Esophagus squamous epithelium (tissue), 4 donors: Measurements from ENCODE around the gene THBS1.

Source experiments
- CTCF ChIP-seq, 6 experiments: fragments of 450-650 bp in 4 of 6; fragments of 200-600 bp in 2 of 6; sonication (generic) in 2 of 6; IDR thresholded peaks; one replicate each; pipeline ENCODE4 v1.5.1; 2016 to 2019; ENCODE audit warnings: antibody characterized with exemption in 6 of 6, mild to moderate bottlenecking in 4 of 6, moderate library complexity in 4 of 6
- POLR2A ChIP-seq, 4 donors: fragments of 450-650 bp; IDR thresholded peaks; one replicate each; pipeline ENCODE4 v1.6.1; 2017; ENCODE audit warnings: antibody characterized with exemption in 4 of 4, mild to moderate bottlenecking in 4 of 4, moderate library complexity in 3 of 4

DNA sequence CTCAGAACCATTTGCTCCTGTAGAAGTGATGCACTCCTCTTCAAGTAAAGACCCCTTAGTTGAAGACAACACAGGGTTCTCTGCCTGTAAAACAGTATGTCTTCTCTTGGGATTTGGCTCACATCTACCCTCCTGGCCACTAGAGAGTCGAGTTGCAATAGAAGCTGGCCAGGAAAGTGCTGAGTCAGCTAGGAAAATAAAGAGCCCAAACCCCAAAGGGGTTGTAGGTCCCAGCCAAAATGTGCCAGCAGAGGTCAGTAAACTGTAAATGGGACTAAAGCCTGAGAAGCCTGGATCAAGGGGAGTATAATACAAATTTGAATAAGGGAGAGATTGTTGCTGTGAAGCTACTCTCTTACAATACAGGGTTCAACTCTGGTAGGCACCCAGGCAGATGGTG lies 37.2 kb upstream of the THBS1 start:
- TF ChIP-seq CTCF (IDR thresholded peaks at IDR 0.05), result no peak
- TF ChIP-seq POLR2A (IDR thresholded peaks at IDR 0.05), result no peak
